Gastrocnemius medialis (tissue), 4 donors: ENCODE measurements around the gene CDK18. TPM values are rescaled to one million over a fixed set of nuclear protein-coding genes. Genes with fewer than 3 reads are reported as not detected.

Experiments used
- ATAC-seq, 2 donors: fragments of 150-250 bp; one replicate each; pipeline ENCODE4 v1.9.1; 2016
- DNase-seq, 2 donors: peaks; one replicate each; pipeline ENCODE4 v3.0.0-alpha.2; 2019
- H3K27ac ChIP-seq, 4 donors: fragments of 200-600 bp; sonication (generic); 1 replicate in 1 of 4; 2 replicates in 3 of 4; pipeline ENCODE4 v1.5.1; 2016 to 2018; ENCODE audit warnings: mild to moderate bottlenecking in 2 of 4, moderate library complexity in 1 of 4
- H3K27me3 ChIP-seq, 3 donors: fragments of 200-600 bp; sonication (generic) in 2 of 3; 1 replicate in 1 of 3; 2 replicates in 2 of 3; pipeline versions ENCODE4 v1.5.1 to v1.6.0; 2016 to 2019; ENCODE audit warnings: mild to moderate bottlenecking in 1 of 3, moderate library complexity in 1 of 3
- H3K36me3 ChIP-seq, 2 donors: fragments of 200-600 bp; sonication (generic) in 1 of 2; one replicate each; pipeline ENCODE4 v1.5.1; 2017 to 2018
- H3K4me1 ChIP-seq, 2 donors: fragments of 200-600 bp; sonication (generic) in 1 of 2; one replicate each; pipeline ENCODE4 v1.5.1; 2016 to 2017; ENCODE audit warnings: mild to moderate bottlenecking in 2 of 2
- H3K4me3 ChIP-seq, 4 donors: fragments of 200-600 bp; sonication (generic) in 3 of 4; 1 replicate in 1 of 4; 2 replicates in 3 of 4; pipeline ENCODE4 v1.5.1; 2016 to 2019; ENCODE audit warnings: mild to moderate bottlenecking in 2 of 4
- H3K9me3 ChIP-seq, 3 donors: fragments of 200-600 bp; sonication (generic) in 2 of 3; 1 replicate in 1 of 3; 2 replicates in 2 of 3; pipeline ENCODE4 v1.5.1; 2016 to 2019
- CTCF ChIP-seq, 5 experiments: fragments of 450-650 bp in 3 of 5; fragments of 200-600 bp in 2 of 5; sonication (generic) in 2 of 5; IDR thresholded peaks in 4 of 5; conservative IDR thresholded peaks in 1 of 5; 1 replicate in 4 of 5; 2 replicates in 1 of 5; pipeline ENCODE4 v1.5.1; 2016 to 2019; ENCODE audit warnings: antibody characterized with exemption in 5 of 5, mild to moderate bottlenecking in 3 of 5, moderate library complexity in 3 of 5
- POLR2A ChIP-seq, 2 donors: fragments of 450-650 bp; IDR thresholded peaks; one replicate each; pipeline ENCODE4 v1.6.1; 2017; ENCODE audit warnings: antibody characterized with exemption in 2 of 2, mild to moderate bottlenecking in 2 of 2, moderate library complexity in 2 of 2
- in situ Hi-C, 4 donors: fragments of 200-750 bp; cut with MboI; loops; one replicate each; pipeline versions ENCODE4 v1.15.0 to v1.8.0; 2017; ENCODE audit warnings: low sequenced_read_pairs in 4 of 4
- intact Hi-C: fragments of 100-400 bp; cut with DNase I; formaldehyde crosslinking; loops from one replicate; pipeline ENCODE4 v1.15.1; 2023; ENCODE audit warnings: low total_unique reads
- total RNA-seq, 4 donors: library from RNA; depleted of rRNA; stranded (reverse); fragments of >200 nt; gene quantifications; one replicate each; pipeline versions ENCODE4 v1.1.0 to v1.2.3, GENCODE V29; 2016

CDK18 gene
- total RNA-seq, 4 donors from 2014 or later, result 1.2 to 4.6 (median 1.5) TPM

- in situ Hi-C loops, result no loop called here
- Histone ChIP-seq H3K27me3 (peaks cover under 1 to 15% (median 3%) of the 10 kb centered on the region in 3 donors), H3K4me1 (no peaks in the 10 kb centered on the region), H3K4me3 (no peak overlapping the region), H3K27ac (no peak overlapping the region), H3K9me3 (peaks cover 0 to 13% (median 0%) of the 10 kb centered on the region in 3 donors), H3K36me3 (no peaks in the 10 kb centered on the region)
- no peak for TF ChIP-seq POLR2A (IDR thresholded peaks at IDR 0.05)
- TF ChIP-seq CTCF (IDR thresholded peaks at IDR 0.05 in 4 of 5, conservative IDR thresholded peaks at IDR 0.05 in 1 of 5), result no peak
- intact Hi-C loops, result no loop called here
- ATAC-seq (no peak), DNase-seq (no peak)
Measured at GRCh38 chr1:205561501-205562203, 57.2 kb downstream of the CDK18 start.

GRCh38 chr1:205563927-205564441 is 59.5 kb downstream of the CDK18 start:
- intact Hi-C loops, result no loop called here
- DNase-seq (no peak), ATAC-seq (no peak)
- Histone ChIP-seq H3K4me1 (no peaks in the 10 kb centered on the region), H3K9me3 (peaks cover 0 to 13% (median 0%) of the 10 kb centered on the region in 3 donors), H3K36me3 (no peaks in the 10 kb centered on the region), H3K27ac (no peak overlapping the region), H3K27me3 (peaks cover 20 to 29% (median 20%) of the 10 kb centered on the region in 3 donors), H3K4me3 (no peak overlapping the region)
- in situ Hi-C loops, result no loop called here
- no peak for TF ChIP-seq POLR2A (IDR thresholded peaks at IDR 0.05)
- TF ChIP-seq CTCF (IDR thresholded peaks at IDR 0.05 in 4 of 5, conservative IDR thresholded peaks at IDR 0.05 in 1 of 5), result no peak

GRCh38 chr1:205565799-205566198 is 61.3 kb downstream of the CDK18 start:
- H3K27me3 ChIP-seq, result peaks cover 29 to 41% (median 30%) of the 10 kb centered on the region in 3 donors
- intact Hi-C loops, result no loop called here
- H3K9me3 ChIP-seq, result peaks cover 0 to 4% (median 0%) of the 10 kb centered on the region in 3 donors
- ATAC-seq, result no peak
- no peaks in the 10 kb centered on the region for H3K36me3 ChIP-seq
- H3K4me1 ChIP-seq, result no peaks in the 10 kb centered on the region
- TF ChIP-seq POLR2A (IDR thresholded peaks at IDR 0.05) (no peak), CTCF (IDR thresholded peaks at IDR 0.05 in 4 of 5, conservative IDR thresholded peaks at IDR 0.05 in 1 of 5) (no peak)
- no peak overlapping the region for H3K4me3 ChIP-seq
- H3K27ac ChIP-seq, result no peak overlapping the region
- DNase-seq, result no peak
- in situ Hi-C loops, result no loop called here

GRCh38 chr1:205567716-205568115 is 63.2 kb downstream of the CDK18 start:
- intact Hi-C loops, result no loop called here
- in situ Hi-C loops, result no loop called here
- TF ChIP-seq POLR2A (IDR thresholded peaks at IDR 0.05) (no peak), CTCF (IDR thresholded peaks at IDR 0.05 in 4 of 5, conservative IDR thresholded peaks at IDR 0.05 in 1 of 5) (no peak)
- Histone ChIP-seq H3K4me3 (no peak overlapping the region), H3K36me3 (no peaks in the 10 kb centered on the region), H3K9me3 (no peaks in the 10 kb centered on the region), H3K27me3 (peaks cover 30 to 39% (median 31%) of the 10 kb centered on the region in 3 donors), H3K4me1 (no peaks in the 10 kb centered on the region), H3K27ac (no peak overlapping the region)
- ATAC-seq, result no peak
- no peak for DNase-seq
